Activated naive CD4-positive, alpha-beta T cell treated with anti-CD3 and anti-CD28 coated beads, Interleukin-2, amount 50 U/mL, for 24 hours (primary cell): ENCODE data around the gene SOAT1.
"Not testable (repeated sequence)": the region's sequence is repeated elsewhere in the genome, so short reads cannot be mapped to it uniquely, and the experiment has no call there.

Experiments
- H3K27ac Mint-ChIP-seq: one replicate; pipeline ENCODE4 v1.8.0; 2021; ENCODE audit warnings: mild to moderate bottlenecking, mixed read lengths
- H3K27me3 Mint-ChIP-seq: one replicate; pipeline ENCODE4 v1.8.0; 2021; ENCODE audit warnings: mixed read lengths
- H3K36me3 Mint-ChIP-seq: one replicate; pipeline ENCODE4 v1.8.0; 2021; ENCODE audit warnings: mixed read lengths
- H3K4me1 Mint-ChIP-seq: one replicate; pipeline ENCODE4 v1.8.0; 2021; ENCODE audit warnings: mixed read lengths
- H3K4me3 Mint-ChIP-seq: one replicate; pipeline ENCODE4 v1.8.0; 2021; ENCODE audit warnings: mild to moderate bottlenecking, mixed read lengths
- H3K9me3 Mint-ChIP-seq: one replicate; pipeline ENCODE4 v1.8.0; 2021; ENCODE audit warnings: mixed read lengths

The SOAT1 gene

GRCh38 chr1:179325836-179326235 lies 32.2 kb downstream of the SOAT1 start:
- Mint-ChIP-seq H3K36me3 (peaks cover 32% of the 10 kb centered on the region), H3K9me3 (no peaks in the 10 kb centered on the region), H3K27me3 (no peaks in the 10 kb centered on the region), H3K4me3 (no peak overlapping the region), H3K4me1 (peaks cover 33% of the 10 kb centered on the region), H3K27ac (no peak overlapping the region)

- no peak overlapping the region for H3K27ac Mint-ChIP-seq
- H3K27me3 Mint-ChIP-seq = no peaks in the 10 kb centered on the region
- no peak overlapping the region for H3K4me3 Mint-ChIP-seq
- peaks cover 33% of the 10 kb centered on the region for H3K4me1 Mint-ChIP-seq
- no peaks in the 10 kb centered on the region for H3K9me3 Mint-ChIP-seq
- peaks cover 28% of the 10 kb centered on the region for H3K36me3 Mint-ChIP-seq
These were observed 33.1 kb downstream of the SOAT1 start for GRCh38 chr1:179326746-179327145.

- peaks cover 30% of the 10 kb centered on the region for H3K4me1 Mint-ChIP-seq
- no peak overlapping the region for H3K27ac Mint-ChIP-seq
- H3K36me3 Mint-ChIP-seq = peaks cover 25% of the 10 kb centered on the region
- H3K4me3 Mint-ChIP-seq = no peak overlapping the region
- no peaks in the 10 kb centered on the region for H3K9me3 Mint-ChIP-seq
- no peaks in the 10 kb centered on the region for H3K27me3 Mint-ChIP-seq
These were observed 33.6 kb downstream of the SOAT1 start for GRCh38 chr1:179327196-179327595.

GRCh38 chr1:179327679-179328078 lies 34.1 kb downstream of the SOAT1 start:
- Mint-ChIP-seq H3K9me3 (no peaks in the 10 kb centered on the region), H3K4me3 (no peak overlapping the region), H3K27me3 (no peaks in the 10 kb centered on the region), H3K27ac (no peak overlapping the region), H3K4me1 (peaks cover 29% of the 10 kb centered on the region), H3K36me3 (peaks cover 26% of the 10 kb centered on the region)

DNA sequence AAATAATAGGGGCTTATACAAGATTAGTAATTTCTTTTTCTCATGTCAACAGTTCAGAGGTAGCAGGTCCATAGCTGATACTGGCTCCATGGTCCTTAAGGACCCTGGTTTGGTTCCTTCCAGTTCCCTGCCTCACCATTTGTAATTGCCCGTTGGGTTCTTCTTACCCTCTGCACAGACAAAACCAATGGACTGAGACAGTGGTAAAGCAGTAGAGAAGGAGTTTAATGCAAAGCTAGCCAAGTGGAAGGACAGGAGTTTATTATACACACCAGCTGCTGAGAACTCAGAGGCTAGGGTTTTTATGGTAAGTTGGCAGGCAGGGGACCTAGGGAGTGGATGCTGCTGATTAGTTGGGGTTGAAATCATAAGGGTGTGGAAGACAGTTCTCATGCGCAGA lies 36.3 kb downstream of the SOAT1 start:
- Mint-ChIP-seq H3K4me3 (no peak overlapping the region), H3K9me3 (no peaks in the 10 kb centered on the region), H3K27ac (peak overlapping the region; percentile 56), H3K27me3 (no peaks in the 10 kb centered on the region), H3K4me1 (peaks cover 36% of the 10 kb centered on the region), H3K36me3 (peaks cover 27% of the 10 kb centered on the region)

DNA sequence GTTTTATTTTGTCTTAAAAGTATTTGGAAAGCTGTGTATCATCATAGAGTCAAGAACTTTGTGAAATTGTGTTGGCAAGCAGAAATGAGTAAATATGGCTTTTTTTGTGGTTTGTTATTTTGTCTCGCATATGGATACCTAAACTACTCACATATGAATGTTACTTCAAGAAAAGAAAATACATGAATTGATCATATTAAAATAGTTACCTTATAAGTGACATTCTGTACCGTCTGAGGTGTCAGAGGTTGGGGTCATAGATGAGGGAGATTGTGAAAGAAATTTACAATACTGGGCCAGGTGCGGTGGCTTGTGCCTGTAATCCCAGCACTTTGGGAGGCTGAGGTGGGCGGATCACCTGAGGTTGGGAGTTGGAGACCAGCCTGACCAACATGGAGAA lies 40.8 kb downstream of the SOAT1 start:
- peaks cover 29% of the 10 kb centered on the region for H3K4me1 Mint-ChIP-seq
- no peaks in the 10 kb centered on the region for H3K9me3 Mint-ChIP-seq
- no peak overlapping the region for H3K27ac Mint-ChIP-seq
- H3K36me3 Mint-ChIP-seq = peaks cover 17% of the 10 kb centered on the region
- H3K4me3 Mint-ChIP-seq = no peak overlapping the region
- no peaks in the 10 kb centered on the region for H3K27me3 Mint-ChIP-seq

DNA sequence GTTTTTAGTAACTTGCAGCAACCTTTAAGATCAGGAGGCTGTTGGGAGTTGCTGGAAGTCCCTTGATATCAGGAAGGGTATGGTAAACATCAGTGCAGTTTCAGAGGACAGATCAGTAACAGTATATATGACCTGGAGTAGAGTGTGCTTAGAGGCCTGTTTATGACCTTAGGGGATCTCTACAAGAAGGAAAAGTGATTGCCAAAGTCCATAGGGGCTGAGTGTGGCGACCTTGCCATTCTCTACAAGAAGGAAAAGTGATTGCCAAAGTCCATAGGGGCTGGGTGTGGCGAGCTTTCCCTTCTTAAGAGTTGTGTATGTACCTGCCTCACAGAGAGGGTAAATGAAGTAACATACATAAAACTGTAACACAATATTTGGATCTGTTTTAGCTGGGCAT lies 43.7 kb downstream of the SOAT1 start:
- no peaks in the 10 kb centered on the region for H3K9me3 Mint-ChIP-seq
- H3K27ac Mint-ChIP-seq = no peak overlapping the region
- H3K27me3 Mint-ChIP-seq = no peaks in the 10 kb centered on the region
- no peak overlapping the region for H3K4me3 Mint-ChIP-seq
- H3K36me3 Mint-ChIP-seq = peaks cover 17% of the 10 kb centered on the region
- H3K4me1 Mint-ChIP-seq = peaks cover 10% of the 10 kb centered on the region

DNA sequence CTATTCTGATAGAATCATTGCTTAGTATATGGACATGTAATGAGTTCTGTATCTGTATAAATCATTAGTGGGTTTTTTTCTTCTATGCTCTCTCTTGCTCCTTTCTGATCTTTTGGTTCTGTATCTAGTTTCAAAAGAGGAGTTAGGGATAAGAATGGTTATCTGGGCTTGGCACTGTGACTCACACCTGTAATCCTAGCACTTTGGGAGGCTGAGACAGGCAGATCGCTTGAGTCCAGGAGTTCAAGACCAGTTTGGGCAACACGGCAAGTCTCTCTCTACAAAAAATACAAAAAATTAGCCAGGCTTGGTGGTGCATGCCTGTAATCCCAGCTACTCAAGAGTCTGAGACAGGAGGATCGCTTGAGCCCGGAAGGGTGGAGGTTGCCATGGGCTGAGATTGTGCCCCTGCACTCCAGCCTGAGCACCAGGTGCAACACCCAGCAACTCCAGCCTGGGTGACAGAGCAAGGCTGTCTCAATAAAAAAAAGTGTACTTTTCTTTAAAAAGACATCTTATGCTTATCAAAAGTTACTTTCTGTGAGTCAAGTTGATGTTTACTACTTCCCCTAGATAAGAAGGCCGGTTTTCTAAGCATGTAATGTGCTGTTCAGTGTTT lies 44.5 kb downstream of the SOAT1 start:
- H3K4me1 Mint-ChIP-seq = peaks cover 7% of the 10 kb centered on the region
- H3K4me3 Mint-ChIP-seq = no peak overlapping the region
- H3K27me3 Mint-ChIP-seq = no peaks in the 10 kb centered on the region
- no peaks in the 10 kb centered on the region for H3K9me3 Mint-ChIP-seq
- no peak overlapping the region for H3K27ac Mint-ChIP-seq
- peaks cover 18% of the 10 kb centered on the region for H3K36me3 Mint-ChIP-seq

GRCh38 chr1:179340918-179341317 lies 47.3 kb downstream of the SOAT1 start:
- H3K36me3 Mint-ChIP-seq = peaks cover 21% of the 10 kb centered on the region
- H3K4me1 Mint-ChIP-seq = no peaks in the 10 kb centered on the region
- no peak overlapping the region for H3K27ac Mint-ChIP-seq
- H3K4me3 Mint-ChIP-seq = no peak overlapping the region
- H3K9me3 Mint-ChIP-seq = no peaks in the 10 kb centered on the region
- no peaks in the 10 kb centered on the region for H3K27me3 Mint-ChIP-seq

DNA sequence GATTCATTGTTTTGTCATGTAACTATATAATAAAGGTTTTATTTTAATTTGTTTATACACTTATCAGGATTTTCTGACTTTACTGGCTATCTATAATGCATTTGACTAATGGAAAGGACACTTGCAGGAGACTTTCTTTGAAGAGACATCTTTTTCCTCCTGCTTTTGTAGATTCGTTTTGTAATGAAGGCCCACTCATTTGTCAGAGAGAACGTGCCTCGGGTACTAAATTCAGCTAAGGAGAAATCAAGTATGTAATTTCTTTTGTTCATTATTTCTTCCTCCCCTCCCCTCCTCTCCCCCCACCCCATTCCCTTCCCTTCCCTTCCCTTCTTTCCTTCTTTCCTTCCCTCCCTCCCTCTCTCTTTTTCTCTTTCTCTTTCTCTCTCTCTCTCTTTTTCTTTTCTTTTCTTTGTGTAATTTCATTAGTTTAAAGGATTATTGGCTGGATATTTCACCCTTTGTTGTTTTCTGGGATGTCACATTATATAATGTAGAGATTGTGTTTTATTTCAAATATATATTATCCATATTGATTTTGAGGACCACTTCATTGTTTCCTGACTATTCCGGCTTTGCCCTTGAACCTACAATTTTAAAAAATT lies 48.4 kb downstream of the SOAT1 start:
- H3K9me3 Mint-ChIP-seq = no peaks in the 10 kb centered on the region
- no peak overlapping the region for H3K27ac Mint-ChIP-seq
- H3K36me3 Mint-ChIP-seq = peaks cover 24% of the 10 kb centered on the region
- no peak overlapping the region for H3K4me3 Mint-ChIP-seq
- no peaks in the 10 kb centered on the region for H3K4me1 Mint-ChIP-seq
- no peaks in the 10 kb centered on the region for H3K27me3 Mint-ChIP-seq

DNA sequence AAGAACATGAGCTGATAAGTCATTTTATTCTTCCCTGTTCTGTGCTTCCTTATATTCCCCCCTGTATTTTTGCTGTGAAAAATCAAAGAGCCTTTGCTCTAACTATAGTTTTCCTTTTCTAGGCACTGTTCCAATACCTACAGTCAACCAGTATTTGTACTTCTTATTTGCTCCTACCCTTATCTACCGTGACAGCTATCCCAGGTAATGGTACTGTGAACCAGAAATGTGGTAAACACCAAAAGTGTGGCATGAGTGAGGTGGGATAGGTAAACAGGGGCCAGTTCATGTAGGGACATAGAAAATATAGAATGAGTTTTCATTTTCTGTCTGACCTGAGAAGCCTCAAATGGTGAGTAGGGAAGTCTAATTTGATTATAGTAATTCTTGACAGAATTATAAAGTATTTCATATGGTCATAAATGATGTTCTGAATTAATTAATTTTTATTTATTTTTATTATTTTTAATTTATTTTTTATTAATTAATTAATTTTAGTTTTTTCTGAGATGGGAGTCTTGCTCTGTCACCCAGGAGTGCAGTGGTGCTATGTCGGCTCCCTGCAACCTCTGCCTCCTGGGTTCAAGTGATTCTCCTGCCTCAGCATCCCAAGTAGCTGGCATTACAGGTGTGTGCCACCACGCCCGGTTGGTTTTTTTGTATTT lies 49.3 kb downstream of the SOAT1 start:
- Mint-ChIP-seq H3K9me3 (no peaks in the 10 kb centered on the region), H3K36me3 (peaks cover 24% of the 10 kb centered on the region), H3K27me3 (no peaks in the 10 kb centered on the region), H3K4me3 (no peak overlapping the region), H3K4me1 (no peaks in the 10 kb centered on the region), H3K27ac (no peak overlapping the region)

GRCh38 chr1:179351281-179351680 lies 57.7 kb downstream of the SOAT1 start:
- Mint-ChIP-seq H3K36me3 (peaks cover 18% of the 10 kb centered on the region), H3K4me3 (no peak overlapping the region)

GRCh38 chr1:179352236-179352635 lies 58.6 kb downstream of the SOAT1 start:
- H3K27ac Mint-ChIP-seq = peak overlapping the region; percentile 31
- no peaks in the 10 kb centered on the region for H3K9me3 Mint-ChIP-seq
- H3K4me3 Mint-ChIP-seq = no peak overlapping the region
- no peaks in the 10 kb centered on the region for H3K27me3 Mint-ChIP-seq
- H3K36me3 Mint-ChIP-seq = peaks cover 17% of the 10 kb centered on the region
- peaks cover 8% of the 10 kb centered on the region for H3K4me1 Mint-ChIP-seq

More at GRCh38 chr1:179351281-179351680, 57.7 kb downstream of the SOAT1 start:
- Mint-ChIP-seq H3K27ac (peak overlapping the region; percentile 5), H3K9me3 (no peaks in the 10 kb centered on the region), H3K4me1 (peaks cover 8% of the 10 kb centered on the region), H3K27me3 (no peaks in the 10 kb centered on the region)

- no peak overlapping the region for H3K4me3 Mint-ChIP-seq
- no peaks in the 10 kb centered on the region for H3K27me3 Mint-ChIP-seq
- peaks cover 8% of the 10 kb centered on the region for H3K4me1 Mint-ChIP-seq
- no peak overlapping the region for H3K27ac Mint-ChIP-seq
- H3K36me3 Mint-ChIP-seq = peaks cover 17% of the 10 kb centered on the region
- no peaks in the 10 kb centered on the region for H3K9me3 Mint-ChIP-seq
These were observed 59.9 kb downstream of the SOAT1 start for GRCh38 chr1:179353546-179353945.

- H3K27ac Mint-ChIP-seq, H3K4me3 Mint-ChIP-seq, H3K27me3 Mint-ChIP-seq, H3K36me3 Mint-ChIP-seq, H3K9me3 Mint-ChIP-seq: not testable (repeated sequence)
- peaks cover 11% of the 10 kb centered on the region for H3K4me1 Mint-ChIP-seq
These were observed 68.0 kb downstream of the SOAT1 start for GRCh38 chr1:179361631-179362030.

DNA sequence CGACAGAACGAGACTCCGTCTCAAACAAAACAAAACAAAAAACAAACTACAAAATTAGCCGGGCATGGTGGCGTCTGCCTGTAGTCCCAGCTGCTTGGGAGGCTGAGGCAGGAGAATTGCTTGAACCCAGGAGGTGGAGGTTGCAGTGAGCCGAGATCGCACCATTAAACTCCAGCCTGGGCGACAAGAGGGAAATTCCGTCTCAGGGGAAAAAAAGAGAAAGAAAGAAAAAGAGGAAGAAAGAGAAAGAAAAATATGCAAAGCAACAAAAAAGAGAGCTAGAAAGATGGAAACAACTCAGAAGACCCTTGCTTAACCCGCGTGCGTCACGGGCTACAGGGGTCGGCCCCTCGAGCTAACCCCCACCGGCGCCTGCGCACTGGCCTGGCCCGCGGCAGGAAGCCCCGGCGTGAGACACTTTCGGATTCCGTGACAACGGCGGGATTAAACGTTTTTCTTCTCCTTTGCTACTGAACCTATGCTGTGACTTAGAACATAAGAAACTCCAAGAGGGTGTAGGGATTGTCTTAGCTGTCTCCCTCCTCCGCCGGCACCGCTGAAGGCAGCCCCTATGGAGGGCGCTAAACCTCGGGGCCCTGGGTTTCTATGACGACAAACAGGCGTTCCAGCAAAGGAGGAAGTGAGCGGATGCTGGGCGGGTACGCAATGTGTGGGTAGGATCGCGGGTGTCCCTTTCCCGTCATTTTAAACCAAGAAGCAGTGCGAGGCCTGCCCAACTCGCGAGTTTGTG lies 71.9 kb downstream of the SOAT1 start, which contains the start of gene AXDND1:
Gene AXDND1, plus strand, starts transcription at position 630 of the 751 bp plus-strand sequence. CDS start 539 bp downstream, outside the sequence.
- no peaks in the 10 kb centered on the region for H3K9me3 Mint-ChIP-seq
- H3K27ac Mint-ChIP-seq = peak within 1 kb of the TSS; percentile 100
- H3K4me3 Mint-ChIP-seq = peak within 1 kb of the TSS; percentile 96
- H3K36me3 Mint-ChIP-seq = no peaks in the 10 kb centered on the region
- peaks cover 25% of the 10 kb centered on the region for H3K4me1 Mint-ChIP-seq
- no peaks in the 10 kb centered on the region for H3K27me3 Mint-ChIP-seq
